Vagina (tissue), 2 donors: Measurements from ENCODE around the gene STK35.

ENCODE experiments used
- CTCF ChIP-seq, 3 experiments: fragments of 450-650 bp in 2 of 3; fragments of 200-600 bp in 1 of 3; sonication (generic) in 1 of 3; IDR thresholded peaks; one replicate each; pipeline ENCODE4 v1.5.1; 2017 to 2019; ENCODE audit warnings: antibody characterized with exemption in 3 of 3, mild to moderate bottlenecking in 2 of 3, moderate library complexity in 2 of 3
- POLR2A ChIP-seq, 2 donors: fragments of 450-650 bp; IDR thresholded peaks; one replicate each; pipeline ENCODE4 v1.6.1; 2017; ENCODE audit warnings: antibody characterized with exemption in 2 of 2, mild to moderate bottlenecking in 2 of 2, moderate library complexity in 2 of 2
- POLR2AphosphoS5 ChIP-seq, 2 donors: sonication (generic); formaldehyde crosslinking; IDR thresholded peaks; one replicate each; pipeline ENCODE4 v1.9.0; 2017; ENCODE audit warnings: antibody characterized with exemption in 2 of 2, mild to moderate bottlenecking in 2 of 2, low read depth in 1 of 2; ENCODE audit not compliant: insufficient read depth in 1 of 2

- TF ChIP-seq CTCF (IDR thresholded peaks at IDR 0.05) (no peak), POLR2A (IDR thresholded peaks at IDR 0.05) (no peak), POLR2AphosphoS5 (IDR thresholded peaks at IDR 0.05; ENCODE audit: insufficient read depth in 1 of 2, low read depth in 1 of 2) (no peak)
Observed at GRCh38 chr20:2171266-2171790, 69.7 kb downstream of the STK35 start.
